HG03280 (cell line): Measurements from ENCODE around the gene SCO2.
"Not testable (repeated sequence)": the region's sequence is repeated elsewhere in the genome, so short reads cannot be mapped to it uniquely, and the experiment has no call there.

Experiments used
- ATAC-seq: cut with Tn5 transposase; IDR thresholded peaks from one replicate; pipeline ENCODE4 v1.9.1; 2021; ENCODE audit warnings: mild to moderate bottlenecking, moderate library complexity; ENCODE audit not compliant: unreplicated experiment

SCO2 gene

GRCh38 chr22:50551160-50551752 is 25.9 kb upstream of the SCO2 start:
- ATAC-seq, result no peak

- no peak for ATAC-seq
These were observed 25.0 kb upstream of the SCO2 start for GRCh38 chr22:50550395-50550794.

DNA sequence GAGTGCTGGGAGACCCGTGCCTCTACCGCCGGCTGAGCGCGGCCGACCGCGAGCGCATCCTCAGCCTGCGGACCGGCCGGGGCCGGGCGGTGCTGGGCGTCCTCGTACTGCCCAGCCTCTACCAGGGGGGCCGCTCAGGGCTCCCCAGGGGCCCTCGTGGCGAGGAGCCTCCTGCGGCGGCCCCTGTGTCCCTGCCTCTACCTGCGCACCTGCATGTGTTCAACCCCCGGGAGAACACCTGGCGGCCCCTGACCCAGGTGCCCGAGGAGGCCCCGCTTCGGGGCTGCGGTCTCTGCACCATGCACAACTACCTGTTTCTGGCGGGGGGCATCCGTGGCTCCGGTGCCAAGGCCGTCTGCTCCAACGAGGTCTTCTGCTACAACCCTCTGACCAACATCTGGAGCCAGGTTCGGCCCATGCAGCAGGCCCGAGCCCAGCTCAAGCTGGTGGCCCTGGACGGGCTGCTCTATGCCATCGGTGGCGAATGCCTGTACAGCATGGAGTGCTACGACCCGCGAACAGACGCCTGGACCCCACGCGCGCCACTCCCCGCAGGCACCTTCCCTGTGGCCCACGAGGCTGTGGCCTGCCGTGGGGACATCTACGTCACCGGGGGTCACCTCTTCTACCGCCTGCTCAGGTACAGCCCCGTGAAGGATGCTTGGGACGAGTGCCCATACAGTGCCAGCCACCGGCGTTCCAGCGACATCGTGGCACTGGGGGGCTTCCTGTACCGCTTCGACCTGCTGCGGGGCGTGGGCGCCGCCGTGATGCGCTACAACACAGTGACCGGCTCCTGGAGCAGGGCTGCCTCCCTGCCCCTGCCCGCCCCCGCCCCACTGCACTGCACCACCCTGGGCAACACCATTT is 23.8 kb upstream of the SCO2 start:
- ATAC-seq, result no peak

- no peak for ATAC-seq
These were observed 22.9 kb upstream of the SCO2 start for GRCh38 chr22:50548040-50548920.

GRCh38 chr22:50547263-50547985 is 22.0 kb upstream of the SCO2 start:
- ATAC-seq, result no peak

DNA sequence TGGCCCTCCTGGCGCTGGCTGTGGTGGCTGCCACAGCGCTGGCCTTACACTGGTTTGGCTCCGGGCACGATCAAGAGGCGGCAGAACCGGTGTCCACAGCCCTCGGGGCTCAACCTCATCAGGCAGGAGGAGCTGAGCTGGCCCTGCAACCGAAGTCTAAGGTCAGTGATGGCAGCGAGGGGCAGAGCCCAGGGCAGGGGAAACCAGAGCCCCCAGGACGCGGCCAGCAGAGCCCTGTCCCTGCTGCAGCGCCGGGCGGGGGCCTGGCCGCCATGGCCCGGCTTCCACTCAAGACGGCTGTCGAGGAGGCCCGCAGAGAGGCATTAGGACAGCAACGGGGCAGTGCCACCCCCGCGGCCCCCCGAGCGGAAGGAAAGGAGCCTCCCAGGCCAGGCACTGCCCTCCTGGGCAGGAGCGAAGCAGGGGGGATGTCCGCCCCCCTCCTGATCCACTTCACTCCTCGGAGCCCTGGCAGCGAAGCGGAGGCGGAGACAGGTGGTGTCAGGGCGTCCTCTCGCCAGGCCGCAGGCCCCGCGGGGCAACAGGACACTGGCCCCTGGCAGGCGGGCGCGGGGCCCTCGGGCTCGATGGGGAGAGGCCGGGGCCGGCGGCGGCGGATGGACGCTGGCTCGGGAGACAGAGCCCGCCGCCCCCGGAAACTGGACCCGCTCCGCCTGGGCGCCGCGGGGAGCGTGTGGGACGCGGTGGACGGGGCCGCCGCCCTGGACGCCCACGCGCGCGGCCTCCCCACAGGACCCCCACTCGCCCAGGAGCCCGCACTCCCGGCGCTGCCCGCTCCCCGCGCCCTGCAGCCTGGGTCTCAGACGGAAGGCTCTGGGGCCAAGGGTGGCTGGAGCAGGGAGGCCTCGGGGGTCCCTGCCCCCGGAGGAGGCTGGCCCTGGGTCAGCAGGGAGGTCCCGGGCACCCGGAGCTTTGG is 21.2 kb upstream of the SCO2 start:
- no peak for ATAC-seq

DNA sequence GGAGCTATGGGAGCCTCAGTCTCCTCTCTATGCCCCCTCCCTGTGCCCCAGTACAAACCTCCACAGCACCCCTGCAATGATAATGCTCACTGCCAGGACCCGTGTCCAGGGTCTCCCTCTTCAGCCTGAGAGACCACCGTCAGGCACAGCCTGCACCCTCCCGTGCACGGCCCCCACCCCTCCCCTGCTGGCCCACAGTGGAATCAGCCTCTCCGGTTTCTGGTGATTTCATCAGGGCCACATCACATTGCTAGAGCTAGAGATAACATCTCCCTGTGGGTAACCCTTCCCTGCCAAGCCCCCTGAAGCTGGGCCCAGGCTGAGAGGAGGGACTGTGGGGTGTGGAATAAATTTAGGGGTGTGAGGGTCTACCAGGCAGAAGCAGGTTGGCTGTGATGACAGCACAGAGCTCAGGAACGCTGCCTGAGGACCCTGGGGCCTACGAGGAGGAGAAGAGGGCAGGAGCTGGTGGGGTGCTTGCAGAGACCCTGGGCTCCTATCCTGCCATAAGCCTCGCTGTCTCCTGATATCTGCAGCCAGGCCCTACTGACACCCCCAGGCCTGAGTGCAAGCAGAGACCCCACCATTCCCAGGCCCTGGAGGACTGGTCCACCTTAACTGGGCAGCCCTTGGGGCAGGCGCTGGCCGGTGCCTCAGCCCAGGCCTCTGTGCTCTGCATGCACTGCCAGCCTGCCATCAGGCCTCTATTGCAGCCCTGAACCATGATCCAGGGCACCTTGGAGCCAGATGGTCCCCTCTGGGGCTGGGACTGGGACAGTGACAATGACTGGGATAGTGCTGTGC is 20.3 kb upstream of the SCO2 start, which contains the start of gene KLHDC7B:
TSS of gene KLHDC7B (plus strand) at position 378 of the 804 bp plus-strand sequence. CDS start at position 723, 345 bp downstream.
- no peak for ATAC-seq

DNA sequence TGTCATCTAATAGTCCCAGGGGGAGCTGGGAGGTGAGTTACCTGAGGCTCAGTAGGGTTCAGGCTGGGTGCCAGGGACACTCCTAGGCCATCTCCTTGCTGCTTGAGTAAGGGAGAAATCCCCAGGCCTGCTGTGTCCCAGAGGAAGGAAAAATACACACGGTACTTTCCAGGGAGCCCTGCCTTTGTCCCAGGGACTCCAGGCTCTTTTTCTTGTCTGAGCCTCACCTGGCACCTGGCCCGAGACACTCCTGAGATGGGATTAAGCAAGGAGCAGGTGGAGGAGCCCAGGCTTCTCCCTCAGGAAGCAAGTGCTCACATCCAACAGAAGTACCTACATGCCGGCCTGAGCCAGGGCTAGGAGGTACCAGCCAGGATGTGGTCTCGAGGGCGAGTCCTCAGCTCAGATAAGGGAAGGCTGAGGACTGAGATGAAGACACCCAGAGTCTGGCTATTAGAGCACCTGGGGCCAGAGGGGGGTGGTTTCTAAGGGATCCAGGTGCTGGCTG is 19.4 kb upstream of the SCO2 start:
- ATAC-seq, result no peak

DNA sequence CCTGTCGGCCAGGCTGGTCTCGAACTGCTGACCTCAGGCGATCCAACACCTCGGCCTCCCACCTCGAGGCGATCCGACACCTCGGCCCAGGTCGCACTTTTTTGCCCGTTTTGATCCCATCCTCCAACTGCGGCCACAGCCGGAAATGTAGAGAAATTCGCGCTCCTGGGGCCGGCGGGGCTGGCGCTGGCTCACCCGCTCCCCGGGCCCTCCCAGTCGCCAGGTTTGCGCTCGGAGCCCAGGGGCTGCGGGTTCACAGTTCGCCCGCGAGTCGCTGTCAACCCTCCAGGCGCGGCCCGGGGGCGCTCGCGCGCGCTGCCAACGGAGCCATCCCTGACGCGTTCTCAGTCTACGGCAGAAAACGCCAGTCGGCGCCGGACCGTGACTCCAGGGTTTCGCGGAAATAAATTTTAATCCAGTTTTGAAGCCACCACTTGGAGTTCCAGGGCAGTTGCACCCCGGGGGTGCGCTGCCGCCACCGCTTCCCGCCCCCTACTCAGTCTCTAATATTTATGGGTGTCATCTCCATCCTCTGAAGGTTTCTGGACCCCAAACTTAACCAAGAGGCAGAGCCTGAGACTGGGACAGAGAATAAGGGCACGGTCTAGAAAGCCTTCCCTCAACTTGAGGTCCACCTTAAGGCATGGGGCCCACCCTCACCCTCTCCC is 18.8 kb upstream of the SCO2 start:
- no peak for ATAC-seq

DNA sequence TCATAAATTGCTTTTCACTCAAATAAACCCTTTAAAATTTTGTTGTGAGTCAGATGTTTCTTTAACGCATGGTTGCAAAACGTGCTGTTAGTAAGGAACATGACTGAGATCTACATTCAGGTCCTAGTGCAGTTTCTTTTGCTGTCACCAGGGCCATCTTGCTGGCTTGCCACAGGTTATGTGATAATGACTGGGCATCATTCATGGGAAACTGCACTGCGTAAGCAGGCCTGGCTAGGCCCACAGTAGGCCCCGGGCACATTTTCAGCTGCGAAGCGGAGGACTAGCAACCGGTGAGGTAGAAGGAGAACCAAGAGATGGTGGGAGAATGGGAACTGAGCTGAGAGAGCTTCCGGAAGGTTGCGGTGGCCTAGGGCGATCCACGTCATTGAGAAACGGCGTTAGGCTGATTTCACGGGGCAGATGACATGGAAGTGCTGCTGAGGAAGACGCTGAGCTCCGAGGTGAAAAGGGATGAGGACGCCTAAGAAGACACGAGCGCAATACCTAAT is 17.1 kb upstream of the SCO2 start:
- ATAC-seq, result no peak

DNA sequence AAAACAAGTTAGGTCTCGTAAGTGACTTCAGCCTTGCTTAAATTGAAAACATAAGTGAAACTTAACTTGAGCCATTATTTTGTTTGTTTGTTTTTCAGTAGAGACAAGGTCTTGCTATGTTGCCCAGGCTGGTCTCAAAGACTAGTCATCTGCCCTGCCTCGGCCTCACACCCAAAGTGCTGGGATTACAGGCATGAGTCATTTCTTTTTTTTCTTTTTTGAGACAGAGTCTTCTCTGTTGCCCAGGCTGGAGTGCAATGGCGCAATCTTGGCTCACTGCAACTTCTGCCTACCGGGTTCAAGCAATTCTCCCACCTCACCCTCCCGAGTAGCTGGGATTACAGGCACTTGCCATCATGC is 16.2 kb upstream of the SCO2 start:
- ATAC-seq, result not testable (repeated sequence)

DNA sequence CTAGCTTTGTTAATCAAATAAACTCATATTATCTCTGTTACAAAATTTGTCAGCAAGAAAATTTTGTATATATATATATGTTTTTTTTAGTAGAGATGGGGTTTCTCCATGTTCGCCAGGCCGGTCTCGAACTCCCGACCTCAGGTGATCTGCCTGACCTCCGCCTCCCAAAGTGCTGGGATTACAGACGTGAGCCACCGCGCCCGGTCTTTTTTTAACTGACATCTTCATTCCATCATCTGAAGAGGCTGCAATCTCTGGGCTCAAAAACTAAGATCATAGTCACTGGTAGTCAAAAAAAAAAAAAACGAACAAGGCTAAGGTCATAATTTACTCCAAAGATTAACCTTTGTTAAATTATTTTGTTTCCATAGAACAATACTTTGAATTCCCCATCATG is 15.0 kb upstream of the SCO2 start:
- no peak for ATAC-seq

DNA sequence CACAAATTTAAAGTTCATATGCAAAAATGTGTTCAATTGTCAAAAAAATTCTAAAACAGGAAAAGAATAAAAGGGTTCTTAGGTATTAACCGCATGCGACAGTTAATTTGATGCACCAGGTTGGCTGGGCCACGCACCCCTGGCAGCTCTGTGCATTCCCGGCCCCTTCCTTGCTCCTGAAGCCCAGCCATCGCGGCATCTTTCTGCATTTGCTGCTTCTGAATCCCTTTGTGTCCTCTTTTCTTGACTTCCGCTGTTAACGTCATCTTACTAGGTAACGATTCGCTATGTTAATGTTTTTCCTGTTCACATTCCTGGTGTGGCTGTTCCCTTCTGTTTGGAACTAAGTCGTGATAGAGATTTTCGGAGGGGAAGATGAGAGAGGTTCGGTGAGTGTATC is 12.4 kb upstream of the SCO2 start:
- no peak for ATAC-seq

DNA sequence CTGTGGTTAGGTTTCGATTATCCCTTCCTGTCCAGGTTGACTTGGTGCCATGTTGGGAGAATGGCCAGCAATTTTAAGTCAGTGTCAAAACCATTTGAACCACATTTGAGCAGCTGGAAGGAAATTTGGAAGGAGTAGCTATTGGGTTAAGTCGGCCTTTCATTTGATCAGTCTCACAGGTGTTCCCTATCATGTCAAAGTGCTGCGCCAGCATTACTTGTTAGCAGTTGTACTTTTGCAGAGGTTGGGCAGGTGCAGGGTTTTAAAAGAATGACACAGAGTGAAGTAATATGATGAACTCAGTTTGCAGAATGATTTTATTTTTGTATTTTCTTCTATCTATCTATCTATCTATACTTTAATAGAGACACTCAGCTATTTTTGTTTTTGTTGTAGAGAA is 10.8 kb upstream of the SCO2 start:
- ATAC-seq, result no peak

- no peak for ATAC-seq
These were observed 9.7 kb upstream of the SCO2 start for GRCh38 chr22:50535113-50535512.

DNA sequence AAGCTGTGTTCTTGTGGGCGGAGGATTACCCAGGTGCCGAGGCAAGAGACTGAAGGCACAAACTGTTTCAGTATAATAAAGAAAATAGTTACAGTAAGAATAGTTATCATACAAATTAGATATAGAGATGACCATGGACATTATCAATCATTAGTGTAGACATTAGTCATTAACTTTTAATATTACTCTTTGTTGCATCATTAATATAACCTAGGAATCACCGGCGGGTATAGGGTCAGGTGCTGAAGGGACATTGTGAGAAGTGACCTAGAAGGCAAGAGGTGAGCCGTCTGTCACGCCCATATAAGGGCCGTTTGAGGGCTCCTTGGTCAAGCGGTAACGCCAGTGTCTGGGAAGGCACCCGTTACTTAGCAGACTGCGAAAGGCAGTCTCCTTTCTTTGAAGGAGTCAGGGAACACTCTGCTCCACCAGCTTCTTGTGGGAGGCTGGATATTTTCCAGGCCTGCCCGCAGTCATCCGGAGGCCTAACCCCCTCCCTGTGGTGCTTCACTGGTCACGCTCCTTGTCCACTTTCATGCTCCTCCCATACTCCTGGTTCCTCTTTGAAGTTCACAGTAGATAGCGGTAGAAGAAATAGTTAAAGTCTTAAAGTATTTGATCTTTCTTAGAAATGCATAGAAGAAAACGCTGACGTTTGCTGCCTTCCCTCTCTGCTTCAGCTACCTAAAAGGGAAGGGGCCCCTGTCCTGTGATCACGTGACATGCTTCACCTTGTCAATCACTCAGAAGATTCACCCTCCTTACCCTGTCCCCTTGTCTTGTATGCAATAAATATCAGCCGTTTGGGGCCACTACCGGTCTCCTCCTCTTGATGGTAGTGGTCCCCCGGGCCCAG is 8.7 kb upstream of the SCO2 start:
- not testable (repeated sequence) for ATAC-seq
